HepG2 (cell line): ENCODE data around the gene TLNRD1. TPM values are rescaled to one million over a fixed set of nuclear protein-coding genes. Genes with fewer than 3 reads are reported as not detected.

Experiments used
- ATAC-seq: fragments of 200-7000 bp; cut with Tn5 transposase; 3 replicates; pipeline ENCODE4 v1.9.1; 2020; ENCODE audit warnings: mild to moderate bottlenecking, moderate library complexity
- BruUV-seq: library from RNA; stranded (reverse); fragments of 400-500 nt; replicated peaks from 2 replicates; lab custom pipeline; 2021; lab: Mats Ljungman, UMichigan
- CTCF ChIA-PET: fragments of 300-600 bp; formaldehyde crosslinking; extraction: SDS; loops from one replicate; lab custom pipeline; 2021; ENCODE audit warnings: low total read pairs, inconsistent platforms, low intra/inter-chr PET ratio; lab: Yijun Ruan, JAX
- POLR2A ChIA-PET: fragments of 350-600 bp; sonication (Branson Sonifier 250); formaldehyde crosslinking; loops from one replicate; lab custom pipeline; 2020; ENCODE audit warnings: antibody characterized with exemption, inconsistent platforms; lab: Yijun Ruan, JAX
- DNase-seq: peaks from one replicate; pipeline ENCODE4 v3.0.0-alpha.2; 2015; ENCODE audit warnings: low spot score
- FAIRE-seq: peaks from 3 replicates; lab custom pipeline; 2011; peaks lifted over from hg19 to GRCh38; lab: Jason Lieb, UNC
- H2AFZ ChIP-seq: one replicate; pipeline ENCODE4 v1.6.1; 2011; ENCODE audit warnings: low read length, inconsistent platforms
- H3K27ac ChIP-seq: fragments of 300-600 bp; 3 replicates; pipeline ENCODE4 v1.8.0; 2011; ENCODE audit warnings: mixed run types, mild to moderate bottlenecking, mixed read lengths, low read length, inconsistent platforms; ENCODE audit not compliant: insufficient read depth; ENCODE audit errors: extremely low read length
- H3K27me3 ChIP-seq, 2 experiments: fragments of 200-600 bp in 1 of 2; 2 replicates in 1 of 2; 3 replicates in 1 of 2; pipeline versions ENCODE4 v1.6.0 to v1.8.0; 2011; ENCODE audit warnings: low read length in 2 of 2, mild to moderate bottlenecking in 2 of 2, moderate library complexity in 2 of 2, inconsistent platforms in 1 of 2; ENCODE audit not compliant: insufficient read depth in 2 of 2, control insufficient read depth in 1 of 2
- H3K36me3 ChIP-seq, 2 experiments: fragments of 200-600 bp in 1 of 2; replicated peaks in 1 of 2; 2 replicates in 1 of 2; 3 replicates in 1 of 2; pipeline versions ENCODE4 v1.5.1 to v1.8.0; 2011; ENCODE audit warnings: low read length in 2 of 2, inconsistent platforms in 1 of 2; ENCODE audit not compliant: insufficient read depth in 2 of 2, control insufficient read depth in 1 of 2
- H3K4me1 ChIP-seq: 2 replicates; pipeline ENCODE4 v1.5.1; 2012; ENCODE audit warnings: low read length, inconsistent platforms; ENCODE audit not compliant: insufficient read depth
- H3K4me2 ChIP-seq: 2 replicates; pipeline ENCODE4 v1.6.0; 2011; ENCODE audit warnings: low read depth, low read length, inconsistent platforms
- H3K4me3 ChIP-seq, 3 experiments: fragments of 200-600 bp in 1 of 3; sonication (generic), shearing (Covaris generic) in 1 of 3; replicated peaks in 1 of 3; 2 replicates each; pipeline ENCODE4 v1.5.1; 2011 to 2016; ENCODE audit warnings: low read length in 3 of 3, inconsistent platforms in 2 of 3, low read depth in 2 of 3, mild to moderate bottlenecking in 2 of 3, control low read depth in 1 of 3, mixed read lengths in 1 of 3; ENCODE audit not compliant: insufficient read depth in 1 of 3
- H3K79me2 ChIP-seq: one replicate; pipeline ENCODE4 v1.6.1; 2011; ENCODE audit warnings: low read length, inconsistent platforms; ENCODE audit not compliant: insufficient read depth
- H3K9ac ChIP-seq: 2 replicates; pipeline ENCODE4 v1.6.0; 2011; ENCODE audit warnings: mild to moderate bottlenecking, low read depth, low read length, inconsistent platforms; ENCODE audit not compliant: insufficient read depth
- H3K9me3 ChIP-seq: 2 replicates; pipeline ENCODE4 v1.5.1; 2012; ENCODE audit warnings: mild to moderate bottlenecking, low read length
- H4K20me1 ChIP-seq: 2 replicates; pipeline ENCODE4 v1.6.0; 2011; ENCODE audit warnings: inconsistent platforms, mild to moderate bottlenecking, low read length, moderate library complexity; ENCODE audit not compliant: insufficient read depth
- ARNT ChIP-seq: fragments of 450-650 bp; IDR thresholded peaks from 2 replicates; pipeline ENCODE4 v1.6.1; 2017
- HNF4A ChIP-seq: sonication (generic); formaldehyde crosslinking; IDR thresholded peaks from 2 replicates; pipeline ENCODE4 v1.4.0; 2020; ENCODE audit warnings: missing genetic modification reagents
- HOXA5 ChIP-seq: sonication (generic); formaldehyde crosslinking; IDR thresholded peaks from 2 replicates; pipeline ENCODE4 v1.4.0; 2020; ENCODE audit warnings: missing genetic modification reagents
- KDM6A ChIP-seq: IDR thresholded peaks from 2 replicates; pipeline ENCODE4 v1.6.1; 2016; ENCODE audit warnings: low read depth
- MAFK ChIP-seq, 2 experiments: IDR thresholded peaks in 1 of 2; conservative IDR thresholded peaks in 1 of 2; 2 replicates each; pipeline ENCODE4 v1.6.1; 2011; ENCODE audit warnings: improper control_type of control experiment in 2 of 2, low read length in 2 of 2
- MIER3 ChIP-seq: IDR thresholded peaks from 2 replicates; pipeline ENCODE4 v1.6.1; 2016; ENCODE audit warnings: missing compliant biosample characterization, borderline replicate concordance
- NFKBIZ ChIP-seq: IDR thresholded peaks from 2 replicates; pipeline ENCODE4 v1.6.1; 2018; ENCODE audit warnings: missing genetic modification reagents, missing compliant biosample characterization
- NONO ChIP-seq, 2 experiments: fragments of 450-650 bp in 1 of 2; sonication (generic) in 1 of 2; formaldehyde crosslinking in 1 of 2; IDR thresholded peaks in 1 of 2; conservative IDR thresholded peaks in 1 of 2; 2 replicates each; pipeline versions ENCODE4 v1.6.1 to v1.8.0; 2017 to 2022; ENCODE audit warnings: mild to moderate bottlenecking in 1 of 2, missing genetic modification reagents in 1 of 2, moderate library complexity in 1 of 2
- POGK ChIP-seq: sonication (generic); formaldehyde crosslinking; conservative IDR thresholded peaks from 2 replicates; pipeline ENCODE4 v1.8.0; 2022; ENCODE audit warnings: mild to moderate bottlenecking, moderate library complexity, missing genetic modification reagents
- RARG ChIP-seq: sonication (generic); formaldehyde crosslinking; IDR thresholded peaks from 2 replicates; pipeline ENCODE4 v1.4.0; 2020; ENCODE audit warnings: low read depth, mild to moderate bottlenecking, missing genetic modification reagents
- SRF ChIP-seq: IDR thresholded peaks from 2 replicates; pipeline ENCODE4 v1.6.1; 2011; ENCODE audit warnings: mild to moderate bottlenecking, low read depth, low read length, moderate library complexity
- TEAD3 ChIP-seq: optimal IDR thresholded peaks from 2 replicates; pipeline ENCODE3; 2016; ENCODE audit warnings: borderline replicate concordance
- TFDP2 ChIP-seq: sonication (generic); formaldehyde crosslinking; IDR thresholded peaks from 2 replicates; pipeline ENCODE4 v1.4.0; 2020; ENCODE audit warnings: missing genetic modification reagents
- ZNF512B ChIP-seq: sonication (generic); formaldehyde crosslinking; IDR thresholded peaks from 2 replicates; pipeline ENCODE4 v1.5.1; 2020; ENCODE audit warnings: missing genetic modification reagents, mild to moderate bottlenecking, borderline replicate concordance
- ZNF577 ChIP-seq: sonication (generic); formaldehyde crosslinking; IDR thresholded peaks from 2 replicates; pipeline ENCODE4 v1.4.0; 2020; ENCODE audit warnings: mild to moderate bottlenecking, low read depth, missing genetic modification reagents, borderline replicate concordance
- ZNF672 ChIP-seq: sonication (generic); formaldehyde crosslinking; IDR thresholded peaks from 2 replicates; pipeline ENCODE4 v1.8.1; 2022; ENCODE audit warnings: missing genetic modification reagents
- ZNF75D ChIP-seq: sonication (generic); formaldehyde crosslinking; IDR thresholded peaks from 2 replicates; pipeline ENCODE4 v1.8.1; 2023; ENCODE audit warnings: missing genetic modification reagents, mild to moderate bottlenecking, borderline replicate concordance
- in situ Hi-C: cut with HindIII; loops from 2 replicates; pipeline ENCODE4 v1.10.0; 2017; ENCODE audit warnings: low pct_unique_long_range_greater_than_20kb; ENCODE audit not compliant: extremely low pct_ligation_motif_present
- intact Hi-C: fragments of 100-400 bp; cut with micrococcal nuclease; formaldehyde crosslinking; loops from one replicate; pipeline ENCODE4 v1.10.0; 2022; ENCODE audit not compliant: unreplicated experiment
- polyA plus RNA-seq, 8 experiments: library from polyadenylated mRNA; depleted of rRNA in 3 of 8; stranded (reverse) in 7 of 8; unstranded in 1 of 8; fragments of >200 nt; fragmentation: Illumina TruSeq in 4 of 8; extraction: Trizol in 4 of 8; gene quantifications; 2 replicates each; pipeline versions ENCODE4 v1.2.1 to v1.2.3, GENCODE V29; 2011 to 2016; ENCODE audit warnings: low read depth in 4 of 8, missing spikeins in 1 of 8, mixed read lengths in 1 of 8; ENCODE audit not compliant: insufficient read depth in 1 of 8
- total RNA-seq, 5 experiments: library from RNA; depleted of rRNA; stranded (reverse); fragments of >200 nt; fragmentation: Illumina TruSeq; extraction: Trizol; gene quantifications; 2 replicates each; pipeline ENCODE4 v1.2.3, GENCODE V29; 2016; ENCODE audit warnings: low read depth in 1 of 5

TLNRD1 gene
- total and polyA plus RNA-seq, 2 of the 13 experiments (the other 11 are each of a cell fraction or from before 2014, with no cell fraction given): 3.4 to 5.3 TPM

- Histone ChIP-seq H3K27ac (no peak overlapping the region), H3K4me1 (no peaks in the 10 kb centered on the region), H3K9ac (no peak overlapping the region), H3K4me2 (no peak overlapping the region), H4K20me1 (no peaks in the 10 kb centered on the region), H3K9me3 (no peaks in the 10 kb centered on the region), H3K27me3 (peaks cover 1 to 5% of the 10 kb centered on the region in 2 experiments; a peak in 1 of 5 replicates), H3K4me3 (no peak overlapping the region), H3K79me2 (no peaks in the 10 kb centered on the region), H3K36me3 (no peaks in the 10 kb centered on the region), H2AFZ (no peak overlapping the region)
- ChIA-PET CTCF (no interaction called here), POLR2A (no interaction called here)
- TF ChIP-seq NFKBIZ (CRISPR knock-in tag): no peak
- TF ChIP-seq HNF4A (CRISPR knock-in tag): no peak
- TF ChIP-seq POGK: no peak
- no peak for TF ChIP-seq TFDP2 (CRISPR knock-in tag)
- no peak for TF ChIP-seq NONO (IDR thresholded peaks at IDR 0.05)
- TF ChIP-seq NONO (CRISPR knock-in tag; conservative IDR thresholded peaks at IDR 0.05): no peak
- no peak for TF ChIP-seq ARNT
- no peak for TF ChIP-seq ZNF672 (CRISPR knock-in tag)
- TF ChIP-seq KDM6A (CRISPR knock-in tag): no peak
- TF ChIP-seq MAFK (conservative IDR thresholded peaks at IDR 0.05 in 1 of 2, IDR thresholded peaks at IDR 0.05 in 1 of 2; ENCODE audit: low read length in 2 of 2): no peak
- TF ChIP-seq ZNF75D (CRISPR knock-in tag): no peak
- TF ChIP-seq MIER3 (CRISPR knock-in tag): no peak
- no peak for TF ChIP-seq ZNF577
- TF ChIP-seq TEAD3 (CRISPR knock-in tag): no peak
- TF ChIP-seq HOXA5 (CRISPR knock-in tag): no peak
- no peak for TF ChIP-seq SRF
- no peak for TF ChIP-seq RARG (CRISPR knock-in tag)
- no peak for TF ChIP-seq ZNF512B (CRISPR knock-in tag)
- DNase-seq (no peak), FAIRE-seq (no peak), ATAC-seq (no peak)
- in situ Hi-C loops (no loop called here), intact Hi-C loops (no loop called here)
- no TSS peak for BruUV-seq
Measured at GRCh38 chr15:81011593-81011992, 10.9 kb downstream of the TLNRD1 start.
